SK-N-SH treated with all-trans-retinoic acid at 6 μM for 48 hours (cell line): ENCODE results near the gene POLR2I.

Experiments used
- ARNTL ChIP-seq: fragments of 450-650 bp; formaldehyde crosslinking; IDR thresholded peaks from 2 replicates; pipeline ENCODE4 v1.5.0; 2020; ENCODE audit warnings: low read depth, mild to moderate bottlenecking, moderate library complexity, borderline replicate concordance
- BACH2 ChIP-seq: fragments of 250-450 bp; sonication (Bioruptor Pico); IDR thresholded peaks from 2 replicates; pipeline ENCODE4 v1.9.0; 2021; ENCODE audit warnings: mild to moderate bottlenecking, borderline replicate concordance
- CSDC2 ChIP-seq: fragments of 250-450 bp; sonication (Bioruptor Pico); IDR thresholded peaks from 2 replicates; pipeline ENCODE4 v1.5.0; 2020; ENCODE audit warnings: mild to moderate bottlenecking, moderate library complexity
- PPARA ChIP-seq: fragments of 250-450 bp; sonication (Bioruptor Pico); IDR thresholded peaks from 2 replicates; pipeline ENCODE4 v1.5.0; 2020; ENCODE audit warnings: mild to moderate bottlenecking, borderline replicate concordance
- RARB ChIP-seq: fragments of 250-450 bp; sonication (Bioruptor Pico); IDR thresholded peaks from 2 replicates; pipeline ENCODE4 v1.8.0; 2021; ENCODE audit warnings: mild to moderate bottlenecking, moderate library complexity
- TCF4 ChIP-seq: fragments of 250-450 bp; sonication (Bioruptor Pico); IDR thresholded peaks from 2 replicates; pipeline ENCODE4 v1.8.0; 2021; ENCODE audit warnings: mild to moderate bottlenecking, moderate library complexity, borderline replicate concordance
- ZFP30 ChIP-seq: fragments of 450-650 bp; formaldehyde crosslinking; IDR thresholded peaks from 2 replicates; pipeline ENCODE4 v1.5.0; 2022; ENCODE audit warnings: mild to moderate bottlenecking, moderate library complexity
- TF ChIP-seq, protein P1 (sequence below): fragments of 250-450 bp; sonication (Bioruptor Pico); IDR thresholded peaks from 2 replicates; pipeline ENCODE4 v1.8.0; 2020; ENCODE audit warnings: mild to moderate bottlenecking, moderate library complexity, borderline replicate concordance

- TF ChIP-seq CSDC2 (CRISPR knock-in tag) = no peak
- TF ChIP-seq TCF4 (CRISPR knock-in tag) = no peak
- no peak for TF ChIP-seq BACH2 (CRISPR knock-in tag)
- no peak for TF ChIP-seq ZFP30 (CRISPR knock-in tag)
- TF ChIP-seq RARB (CRISPR knock-in tag) = no peak
- TF ChIP-seq, protein P1, sequence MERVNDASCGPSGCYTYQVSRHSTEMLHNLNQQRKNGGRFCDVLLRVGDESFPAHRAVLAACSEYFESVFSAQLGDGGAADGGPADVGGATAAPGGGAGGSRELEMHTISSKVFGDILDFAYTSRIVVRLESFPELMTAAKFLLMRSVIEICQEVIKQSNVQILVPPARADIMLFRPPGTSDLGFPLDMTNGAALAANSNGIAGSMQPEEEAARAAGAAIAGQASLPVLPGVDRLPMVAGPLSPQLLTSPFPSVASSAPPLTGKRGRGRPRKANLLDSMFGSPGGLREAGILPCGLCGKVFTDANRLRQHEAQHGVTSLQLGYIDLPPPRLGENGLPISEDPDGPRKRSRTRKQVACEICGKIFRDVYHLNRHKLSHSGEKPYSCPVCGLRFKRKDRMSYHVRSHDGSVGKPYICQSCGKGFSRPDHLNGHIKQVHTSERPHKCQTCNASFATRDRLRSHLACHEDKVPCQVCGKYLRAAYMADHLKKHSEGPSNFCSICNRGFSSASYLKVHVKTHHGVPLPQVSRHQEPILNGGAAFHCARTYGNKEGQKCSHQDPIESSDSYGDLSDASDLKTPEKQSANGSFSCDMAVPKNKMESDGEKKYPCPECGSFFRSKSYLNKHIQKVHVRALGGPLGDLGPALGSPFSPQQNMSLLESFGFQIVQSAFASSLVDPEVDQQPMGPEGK (CRISPR knock-in tag) = no peak
- no peak for TF ChIP-seq PPARA
- TF ChIP-seq ARNTL = no peak
Observed at GRCh38 chr19:36100476-36100875, 14.2 kb downstream of the POLR2I start.
